PC-3 (cell line): Measurements from ENCODE around the gene ANKRD42. TPM values are rescaled to one million over a fixed set of nuclear protein-coding genes. Genes with fewer than 3 reads are reported as not detected.

Experiments
- ATAC-seq: fragments of 200-7000 bp; cut with Tn5 transposase; 2 replicates; pipeline ENCODE4 v1.9.1; 2020; ENCODE audit warnings: mild to moderate bottlenecking, moderate library complexity
- BruUV-seq: library from RNA; stranded (reverse); fragments of 400-500 nt; replicated peaks from 2 replicates; lab custom pipeline; 2021; lab: Mats Ljungman, UMichigan
- CTCF ChIA-PET: fragments of 300-600 bp; sonication (Branson Sonifier 250); formaldehyde crosslinking; loops from one replicate; lab custom pipeline; 2022; ENCODE audit warnings: antibody characterized with exemption; lab: Charles Lee
- POLR2A ChIA-PET: fragments of 300-600 bp; sonication (Branson Sonifier 250); formaldehyde crosslinking; loops from one replicate; lab custom pipeline; 2022; ENCODE audit warnings: antibody characterized with exemption; ENCODE audit not compliant: unreplicated experiment; lab: Charles Lee
- DNase-seq: peaks from one replicate; pipeline ENCODE4 v3.0.0-alpha.2; 2015
- H2AFZ ChIP-seq: fragments of 300-600 bp; sonication (generic); 2 replicates; pipeline ENCODE4 v1.6.0; 2016; ENCODE audit warnings: antibody characterized with exemption, low read length
- H3F3A ChIP-seq: fragments of 300-600 bp; sonication (generic); one replicate; pipeline ENCODE4 v1.6.0; 2017; ENCODE audit warnings: antibody characterized with exemption, low read length, control low read depth, mild to moderate bottlenecking; ENCODE audit not compliant: unreplicated experiment
- H3K27ac ChIP-seq: fragments of 300-600 bp; sonication (generic); 2 replicates; pipeline ENCODE4 v1.5.1; 2016; ENCODE audit warnings: mild to moderate bottlenecking, low read length
- H3K27me3 ChIP-seq: fragments of 300-600 bp; sonication (generic); 2 replicates; pipeline ENCODE4 v1.6.1; 2016; ENCODE audit warnings: low read length, mixed read lengths
- H3K36me3 ChIP-seq: fragments of 300-600 bp; sonication (generic); 2 replicates; pipeline ENCODE4 v1.6.1; 2016; ENCODE audit warnings: low read depth, mixed run types, low read length, mixed read lengths
- H3K4me1 ChIP-seq: fragments of 300-600 bp; sonication (generic); 2 replicates; pipeline ENCODE4 v1.5.1; 2016; ENCODE audit warnings: low read length; ENCODE audit not compliant: insufficient read depth
- H3K4me2 ChIP-seq: fragments of 300-600 bp; sonication (generic); 2 replicates; pipeline ENCODE4 v1.6.0; 2016; ENCODE audit warnings: low read length
- H3K4me3 ChIP-seq: fragments of 300-600 bp; sonication (generic); 2 replicates; pipeline ENCODE4 v1.5.1; 2016; ENCODE audit warnings: mild to moderate bottlenecking, low read length, mixed read lengths
- H3K79me2 ChIP-seq: fragments of 300-600 bp; sonication (generic); 2 replicates; pipeline ENCODE4 v1.6.1; 2017; ENCODE audit warnings: low read length, mixed read lengths
- H3K9ac ChIP-seq: fragments of 300-600 bp; sonication (generic); 2 replicates; pipeline ENCODE4 v1.6.0; 2016; ENCODE audit warnings: mild to moderate bottlenecking, low read length
- H3K9me2 ChIP-seq: fragments of 300-600 bp; sonication (generic); replicated peaks from 2 replicates; pipeline ENCODE4 v1.6.1; 2016; ENCODE audit warnings: mixed run types, low read length, mixed read lengths
- H3K9me3 ChIP-seq: fragments of 300-600 bp; sonication (generic); 2 replicates; pipeline ENCODE4 v1.6.1; 2016; ENCODE audit warnings: low read length, mixed read lengths
- H4K20me1 ChIP-seq: fragments of 300-600 bp; sonication (generic); 2 replicates; pipeline ENCODE4 v1.6.1; 2016; ENCODE audit warnings: low read length, mixed read lengths
- CTCF ChIP-seq: fragments of 300-600 bp; sonication (generic); conservative IDR thresholded peaks from 2 replicates; pipeline ENCODE4 v1.5.1; 2017; ENCODE audit warnings: antibody characterized with exemption, low read depth, mild to moderate bottlenecking, low read length
- EZH2 ChIP-seq: fragments of 300-600 bp; sonication (generic); IDR thresholded peaks from one replicate; pipeline ENCODE4 v1.6.1; 2017; ENCODE audit warnings: antibody characterized with exemption, mild to moderate bottlenecking, low read length; ENCODE audit not compliant: unreplicated experiment
- EZH2phosphoT487 ChIP-seq: fragments of 300-600 bp; sonication (generic); IDR thresholded peaks from 2 replicates; pipeline ENCODE4 v1.6.1; 2018; ENCODE audit warnings: mild to moderate bottlenecking, antibody characterized with exemption, low read length, borderline replicate concordance
- intact Hi-C: fragments of 100-400 bp; cut with micrococcal nuclease; formaldehyde crosslinking; loops from 2 replicates; pipeline ENCODE4 v1.9.0; 2023
- total RNA-seq: library from RNA; depleted of rRNA; stranded (reverse); fragments of >200 nt; gene quantifications from 2 replicates; pipeline ENCODE4 v1.2.3, GENCODE V29; 2014

Gene ANKRD42
- total RNA-seq, 1 experiment from 2014 or later: 11.2 TPM

- Histone ChIP-seq H3K4me2 (peak overlapping the region; percentile 88), H3K9me3 (no peaks in the 10 kb centered on the region), H3K9ac (peak overlapping the region; percentile 96), H3K27ac (peak overlapping the region; percentile 3; the same call in 1 of the 2 replicates), H4K20me1 (peaks cover 50% of the 10 kb centered on the region), H3F3A (peaks cover 10% of the 10 kb centered on the region), H3K4me1 (peaks cover 15% of the 10 kb centered on the region), H3K4me3 (peak overlapping the region; percentile 92), H3K79me2 (peaks cover 65% of the 10 kb centered on the region), H3K27me3 (no peaks in the 10 kb centered on the region), H3K9me2 (no peaks in the 10 kb centered on the region), H3K36me3 (peaks cover 37% of the 10 kb centered on the region), H2AFZ (no peak overlapping the region)
- TF ChIP-seq CTCF (no peak), EZH2 (no peak), EZH2phosphoT487 (no peak)
- intact Hi-C loops: loop anchor here (5.0 kb wide), 1 partner anchor 301 kb away; no protein-coding TSS in a partner anchor
- CTCF ChIA-PET: no interaction called here
- DNase-seq (peak; percentile 26), ATAC-seq (no peak)
- BruUV-seq: no TSS peak
- POLR2A ChIA-PET: no interaction called here
These were observed 35.1 kb upstream of the ANKRD42 start for GRCh38 chr11:83158357-83158786.

GRCh38 chr11:83158965-83159901 lies 34.3 kb upstream of the ANKRD42 start:
- no peaks in the 10 kb centered on the region for H3K9me3 ChIP-seq
- intact Hi-C loops: loop anchor here (5.0 kb wide), 1 partner anchor 302 kb away; no protein-coding TSS in a partner anchor
- ChIA-PET CTCF (no interaction called here), POLR2A (no interaction called here)
- peaks cover 15% of the 10 kb centered on the region for H3K4me1 ChIP-seq
- ATAC-seq: no peak
- H3K9me2 ChIP-seq: no peaks in the 10 kb centered on the region
- H3K27ac ChIP-seq: no peak overlapping the region
- peaks cover 50% of the 10 kb centered on the region for H4K20me1 ChIP-seq
- peak overlapping the region; percentile 96 for H3K9ac ChIP-seq
- H3K79me2 ChIP-seq: peaks cover 72% of the 10 kb centered on the region
- H2AFZ ChIP-seq: no peak overlapping the region
- H3K27me3 ChIP-seq: no peaks in the 10 kb centered on the region
- peak overlapping the region; percentile 88 for H3K4me2 ChIP-seq
- peak overlapping the region; percentile 92 for H3K4me3 ChIP-seq
- BruUV-seq: no TSS peak
- no peak for DNase-seq
- no peak for TF ChIP-seq EZH2phosphoT487
- TF ChIP-seq CTCF: no peak
- TF ChIP-seq EZH2: no peak
- peaks cover 10% of the 10 kb centered on the region for H3F3A ChIP-seq
- H3K36me3 ChIP-seq: peaks cover 44% of the 10 kb centered on the region
